OCI-M1 (cell line): ENCODE measurements around the gene PSME1.

Source experiments
- DNase-seq: peaks from one replicate; lab custom pipeline; 2025; lab: John Stamatoyannopoulos, UW

The PSME1 gene

DNA sequence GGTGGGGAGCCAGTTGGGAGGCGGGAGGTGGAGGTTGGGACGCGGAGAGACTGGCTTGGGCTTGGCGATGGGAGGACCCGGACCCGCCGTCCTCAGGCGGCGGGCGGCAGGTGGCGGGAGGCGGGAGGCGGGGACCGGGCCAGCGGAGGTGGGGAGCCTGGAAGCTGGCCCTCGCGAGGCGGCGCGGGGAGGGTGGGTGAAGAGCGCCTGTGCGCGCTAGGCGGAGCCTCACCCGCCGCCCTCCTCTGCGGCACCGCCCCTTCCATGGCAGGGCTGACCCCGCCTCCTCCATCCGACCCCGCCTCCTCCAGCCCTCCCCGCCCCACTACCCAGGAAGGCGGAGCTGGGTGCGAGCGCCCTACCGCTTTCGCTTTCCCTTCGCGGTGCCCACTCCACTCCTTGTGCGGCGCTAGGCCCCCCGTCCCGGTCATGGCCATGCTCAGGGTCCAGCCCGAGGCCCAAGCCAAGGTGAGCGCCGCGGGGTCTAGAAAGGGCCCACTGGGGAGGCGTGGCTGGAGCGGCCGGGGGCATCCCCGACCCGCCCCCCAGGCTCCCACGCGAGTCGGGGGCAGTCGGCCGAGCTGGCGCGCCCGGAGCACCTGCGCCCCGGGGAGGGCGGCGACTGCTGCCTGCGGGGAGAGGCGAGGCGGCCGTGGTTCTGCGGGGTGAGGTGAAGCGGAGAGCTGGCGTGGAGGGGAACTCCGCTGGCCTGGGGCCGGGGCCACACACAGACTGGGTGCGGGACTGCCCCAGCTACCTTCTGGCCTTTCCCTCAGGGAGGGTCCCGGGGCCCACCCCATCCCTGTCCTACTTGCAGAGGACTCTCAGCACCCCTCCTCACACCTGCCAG is at the start of gene PSME1:
Gene PSME1, plus strand, starts transcription at position 361 of the 850 bp plus-strand sequence. Its CDS starts 69 bp downstream, at position 430.
- DNase-seq, result peak; percentile 93

DNA sequence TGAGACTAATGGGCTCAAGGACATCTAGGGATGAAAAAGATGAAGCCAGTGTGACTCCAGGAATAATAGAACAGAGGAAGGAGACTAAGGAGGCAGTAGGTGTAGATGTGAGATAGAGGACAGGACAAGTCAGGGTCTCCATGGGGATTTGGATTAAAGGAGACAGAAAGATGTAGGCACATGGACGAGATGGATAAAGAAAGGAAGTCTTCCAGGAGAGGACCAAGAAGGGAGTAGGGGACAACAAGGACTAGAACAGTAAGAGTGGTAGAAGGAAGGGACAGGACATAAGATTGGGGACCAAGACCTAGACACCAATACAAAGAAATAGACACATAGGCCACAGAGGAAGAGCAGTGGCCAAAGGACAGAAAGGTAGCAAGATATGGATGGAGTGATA is 49.0 kb upstream of the PSME1 start:
- no peak for DNase-seq

DNA sequence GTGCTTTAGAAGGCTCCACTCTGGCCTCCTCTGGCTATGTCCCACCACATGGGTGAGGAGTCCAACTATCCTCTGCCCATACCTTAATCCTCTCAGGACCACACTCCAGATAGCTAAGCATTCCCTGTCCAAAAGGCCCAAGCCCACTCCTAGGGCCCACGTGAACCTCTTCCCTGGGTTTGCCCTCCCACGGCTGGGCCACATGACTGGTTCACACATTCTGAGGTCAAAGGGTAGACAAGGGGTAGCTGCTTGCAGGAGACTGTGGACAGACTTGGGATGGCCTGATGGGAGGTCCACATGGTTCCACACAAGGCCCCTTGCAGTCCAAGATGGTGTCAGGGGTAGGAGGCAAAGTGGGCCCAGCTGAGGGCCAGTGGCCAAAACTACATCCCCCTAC is 47.9 kb upstream of the PSME1 start:
- no peak for DNase-seq

DNA sequence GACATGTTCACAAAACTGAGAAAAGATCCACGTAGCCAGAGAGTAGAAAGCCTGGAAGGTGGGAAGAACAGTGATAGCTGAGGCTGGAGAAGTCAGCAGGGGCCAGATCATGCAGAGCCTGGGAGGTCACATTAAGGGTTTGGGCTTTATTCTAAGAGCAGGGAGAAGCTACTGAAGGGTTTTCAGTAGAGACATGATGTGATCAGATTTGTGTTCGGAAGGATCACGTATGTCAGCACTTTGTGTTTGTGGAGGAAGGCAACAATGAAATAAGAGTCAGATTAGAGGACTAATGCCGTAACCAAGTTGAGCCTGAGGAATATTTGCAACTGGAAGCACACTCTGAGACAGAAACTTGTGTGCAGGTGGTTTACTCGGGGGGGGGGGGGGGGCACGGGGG is 46.1 kb upstream of the PSME1 start:
- no peak for DNase-seq

DNA sequence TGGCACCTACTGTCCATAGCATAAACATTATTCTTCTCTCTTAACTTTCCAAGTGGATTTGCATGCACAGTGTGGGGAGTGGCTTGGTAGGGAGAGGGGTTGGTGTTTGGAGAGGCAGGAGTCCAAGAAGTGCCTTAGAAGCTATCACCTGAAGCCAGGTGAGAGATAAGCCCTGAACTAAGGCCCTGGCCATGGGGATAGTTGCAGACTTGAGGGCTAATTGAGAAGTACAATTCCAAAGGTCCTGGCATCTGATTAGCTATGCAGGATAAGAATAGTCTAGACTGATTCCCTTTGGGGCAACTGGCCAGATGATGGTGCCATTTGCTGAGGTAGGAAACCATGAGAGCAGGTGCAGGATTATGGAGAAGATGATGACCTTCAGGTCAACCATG is 43.9 kb upstream of the PSME1 start:
- no peak for DNase-seq

DNA sequence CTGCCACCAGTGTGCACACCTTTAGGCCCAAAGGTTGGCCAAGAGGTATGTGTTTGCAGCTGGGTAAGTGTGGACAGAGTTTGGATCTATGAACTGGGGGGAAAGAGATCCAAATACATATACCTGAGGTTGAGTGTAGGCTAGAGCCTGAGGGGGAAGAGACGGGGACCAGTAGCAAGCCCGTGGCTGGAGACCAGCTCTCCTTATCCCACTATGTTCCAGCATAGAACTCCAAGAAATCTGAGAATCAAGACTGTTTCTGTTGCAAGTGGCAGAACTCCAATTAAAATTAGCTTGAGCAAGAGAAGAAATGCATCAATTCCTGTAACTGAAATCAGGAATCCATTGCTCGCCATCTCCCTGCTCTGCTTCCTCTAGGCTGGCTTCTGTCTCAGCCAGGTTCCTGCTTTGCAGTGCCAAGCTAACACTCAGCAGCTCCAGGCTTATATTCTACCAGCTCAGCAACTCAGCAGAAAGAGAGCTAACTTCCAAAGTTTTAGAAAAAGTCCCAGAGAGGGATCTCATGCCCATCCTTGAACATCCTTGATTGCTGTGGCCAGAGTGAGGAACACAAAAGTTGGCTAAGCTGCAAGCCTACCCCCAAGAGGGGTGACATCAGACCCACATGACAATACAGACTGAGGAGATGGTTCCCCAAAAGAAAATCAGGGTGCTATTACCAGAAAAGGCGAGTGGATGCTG is 43.3 kb upstream of the PSME1 start:
- no peak for DNase-seq

DNA sequence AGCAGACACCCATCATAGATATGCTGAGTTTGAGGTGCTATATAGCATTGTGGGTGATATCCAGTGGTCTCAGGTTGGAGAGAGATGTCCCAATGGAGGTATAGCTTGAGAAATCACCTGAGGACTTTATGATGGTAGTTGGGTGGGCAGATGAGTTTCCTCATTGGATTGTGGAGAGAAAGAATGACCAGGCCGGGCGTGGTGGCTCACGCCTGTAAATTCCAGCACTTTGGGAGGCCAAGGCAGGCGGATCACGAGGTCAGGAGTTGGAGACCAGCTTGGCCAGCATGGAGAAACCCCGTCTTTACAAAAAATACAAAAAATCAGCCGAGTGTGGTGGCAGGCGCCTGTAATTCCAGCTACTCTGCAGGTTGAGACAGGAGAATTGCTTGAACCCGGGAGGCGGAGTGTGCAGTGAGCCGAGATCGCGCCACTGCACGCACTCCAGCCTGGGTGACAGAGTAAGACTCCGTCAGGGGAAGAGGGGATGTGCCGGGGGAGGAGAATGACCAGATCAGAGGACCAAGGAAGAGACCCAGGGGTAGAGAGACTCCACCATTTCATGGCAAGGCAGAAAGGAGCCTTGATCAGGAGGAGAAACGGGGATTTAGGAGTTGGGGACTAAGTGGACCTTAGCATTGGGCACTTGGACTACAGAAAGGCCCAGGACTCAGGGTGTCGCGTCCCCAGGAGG is 42.6 kb upstream of the PSME1 start:
- DNase-seq, result no peak

DNA sequence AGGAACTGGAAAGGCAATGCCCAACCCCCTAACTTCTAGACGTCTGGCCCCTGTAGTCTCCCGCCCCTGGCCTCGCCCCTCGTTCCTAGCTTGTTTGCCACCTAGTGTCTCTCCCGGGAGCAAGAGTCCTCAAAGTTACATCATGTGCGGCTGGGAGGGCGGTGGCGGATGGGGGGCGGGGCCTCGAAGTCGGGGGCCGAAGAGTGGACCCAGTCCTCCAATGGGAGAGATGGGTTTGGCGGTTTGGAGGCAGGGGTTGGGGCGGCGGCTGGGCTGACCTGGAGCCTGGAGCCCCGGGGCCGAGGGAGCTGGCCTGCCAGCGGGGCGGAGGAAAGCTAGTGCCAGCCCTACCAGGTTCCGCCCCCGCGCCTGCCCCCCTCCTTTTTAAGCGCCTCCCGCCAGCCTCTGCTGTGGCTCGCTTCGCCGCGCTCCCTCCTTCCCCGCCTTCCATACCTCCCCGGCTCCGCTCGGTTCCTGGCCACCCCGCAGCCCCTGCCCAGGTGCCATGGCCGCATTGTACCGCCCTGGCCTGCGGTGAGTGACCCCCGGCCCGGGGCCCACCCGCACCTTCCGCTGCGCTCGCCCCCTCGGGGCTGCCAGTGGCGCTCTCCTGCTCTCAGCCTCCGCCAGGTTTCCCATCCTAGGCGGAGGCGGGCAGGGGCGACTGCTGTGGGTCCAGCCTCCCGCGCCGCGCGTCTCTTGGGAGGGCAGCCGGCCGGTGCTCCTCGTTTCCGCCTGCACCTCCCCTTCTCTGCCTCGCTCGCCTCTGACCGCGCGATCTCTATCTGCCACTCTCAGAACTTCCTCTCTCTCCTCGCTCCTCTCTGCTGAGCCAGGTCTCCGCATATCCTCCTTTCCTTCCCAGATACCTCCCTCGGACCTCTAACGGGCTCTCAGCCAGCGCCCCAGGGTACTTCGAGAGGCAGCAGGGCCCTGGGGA is 41.8 kb upstream of the PSME1 start, which contains the start of gene PCK2:
Gene PCK2, plus strand, starts transcription at position 411 of the 940 bp plus-strand sequence. Its CDS starts 95 bp downstream, at position 506.
- peak; percentile 98 for DNase-seq

DNA sequence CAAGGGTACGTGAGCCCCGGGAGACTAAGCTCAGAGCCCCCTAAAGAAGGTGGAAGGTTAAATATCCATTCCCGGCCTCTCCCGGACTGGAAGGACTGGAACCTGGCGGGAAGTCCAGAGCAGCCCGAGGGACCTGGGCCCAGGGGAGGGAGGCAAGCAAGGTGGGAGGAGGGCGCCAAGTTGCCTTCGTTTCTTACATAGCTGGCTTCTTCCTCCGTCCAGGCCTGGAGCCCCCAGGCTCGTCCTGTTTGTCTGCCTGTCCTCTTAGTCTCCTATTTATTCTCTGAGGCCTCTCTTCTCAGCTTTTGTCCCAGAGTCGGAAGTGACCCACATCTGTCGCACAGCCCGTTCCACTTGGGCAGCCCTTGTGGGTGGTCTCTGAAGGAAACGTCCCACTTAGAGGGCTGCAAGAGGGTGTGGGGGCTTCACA is 41.1 kb upstream of the PSME1 start:
- DNase-seq, result no peak

DNA sequence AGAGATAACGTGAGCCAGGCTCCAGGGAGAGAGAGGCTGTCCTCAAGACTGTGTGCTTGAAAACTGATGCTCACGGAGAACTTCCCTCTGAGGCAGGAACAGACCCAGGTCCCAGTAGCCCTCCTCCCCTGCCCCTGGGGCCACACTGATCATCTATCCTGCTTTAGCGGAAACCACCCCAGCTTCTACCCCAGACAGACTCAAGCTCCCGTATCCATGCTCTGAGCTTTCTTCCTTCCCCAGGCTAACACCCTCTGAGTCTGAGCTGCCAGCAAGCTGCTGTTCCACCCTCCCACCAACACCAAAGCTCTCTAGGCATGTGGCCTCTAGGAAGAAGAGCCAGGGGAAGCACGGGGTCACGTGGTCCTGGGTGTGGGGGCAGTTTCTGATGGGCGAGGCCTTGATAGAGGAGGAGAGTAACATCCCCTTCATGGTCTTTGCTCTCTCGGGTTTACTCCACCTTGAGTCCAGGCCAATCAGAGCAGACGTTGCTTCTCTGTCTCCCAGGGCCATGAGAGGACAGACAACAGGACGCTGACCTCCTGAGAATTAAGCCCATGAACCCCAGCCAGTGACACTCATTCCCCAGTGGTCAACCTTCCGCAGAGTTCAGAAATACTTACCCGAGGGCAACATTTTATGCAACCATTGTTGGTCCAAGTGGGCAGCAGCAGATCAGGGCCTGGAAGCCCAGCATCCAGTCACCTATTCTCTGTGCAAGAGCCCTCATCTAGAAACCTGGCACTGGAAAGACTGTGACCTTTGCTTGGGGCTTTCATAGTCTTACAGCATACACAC is 40.5 kb upstream of the PSME1 start:
- DNase-seq, result peak; percentile 89

DNA sequence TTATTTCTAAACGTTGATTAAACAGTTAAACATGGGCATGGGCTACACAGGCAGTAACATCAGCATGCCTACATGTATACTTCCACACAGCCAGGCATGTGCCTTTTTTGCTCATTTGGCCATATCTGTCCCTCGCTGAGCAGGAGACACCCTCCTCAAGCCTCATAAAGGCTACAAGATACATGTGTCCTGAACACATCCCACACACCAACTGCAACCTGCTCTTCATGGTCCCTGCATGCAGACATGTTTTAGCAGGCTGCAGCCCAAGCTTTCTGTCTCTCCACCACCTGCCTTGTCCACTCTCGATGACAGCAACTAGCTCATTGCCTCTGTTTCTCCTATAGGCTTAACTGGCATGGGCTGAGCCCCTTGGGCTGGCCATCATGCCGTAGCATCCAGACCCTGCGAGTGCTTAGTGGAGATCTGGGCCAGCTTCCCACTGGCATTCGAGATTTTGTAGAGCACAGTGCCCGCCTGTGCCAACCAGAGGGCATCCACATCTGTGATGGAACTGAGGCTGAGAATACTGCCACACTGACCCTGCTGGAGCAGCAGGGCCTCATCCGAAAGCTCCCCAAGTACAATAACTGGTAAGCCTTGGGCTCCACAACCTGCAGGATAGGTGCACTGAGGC is 39.3 kb upstream of the PSME1 start:
- no peak for DNase-seq

DNA sequence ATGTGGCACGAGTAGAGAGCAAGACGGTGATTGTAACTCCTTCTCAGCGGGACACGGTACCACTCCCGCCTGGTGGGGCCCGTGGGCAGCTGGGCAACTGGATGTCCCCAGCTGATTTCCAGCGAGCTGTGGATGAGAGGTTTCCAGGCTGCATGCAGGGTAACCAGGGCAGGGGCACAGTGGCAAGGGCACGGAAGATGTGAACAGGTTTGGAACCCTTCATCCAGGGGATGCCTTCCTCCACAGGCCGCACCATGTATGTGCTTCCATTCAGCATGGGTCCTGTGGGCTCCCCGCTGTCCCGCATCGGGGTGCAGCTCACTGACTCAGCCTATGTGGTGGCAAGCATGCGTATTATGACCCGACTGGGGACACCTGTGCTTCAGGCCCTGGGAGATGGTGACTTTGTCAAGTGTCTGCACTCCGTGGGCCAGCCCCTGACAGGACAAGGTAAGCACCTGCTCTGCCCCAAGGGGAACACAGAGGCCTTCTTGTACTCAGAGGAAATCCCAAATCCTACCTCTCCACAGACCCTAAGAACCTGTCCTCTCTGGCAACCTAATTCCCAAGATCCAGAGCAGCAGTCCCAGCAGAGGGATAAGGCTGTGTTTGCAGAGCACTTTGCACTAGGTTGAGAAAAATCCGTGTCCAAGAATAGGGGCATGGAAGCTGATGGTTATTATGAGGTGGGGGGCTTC is 37.6 kb upstream of the PSME1 start:
- no peak for DNase-seq

DNA sequence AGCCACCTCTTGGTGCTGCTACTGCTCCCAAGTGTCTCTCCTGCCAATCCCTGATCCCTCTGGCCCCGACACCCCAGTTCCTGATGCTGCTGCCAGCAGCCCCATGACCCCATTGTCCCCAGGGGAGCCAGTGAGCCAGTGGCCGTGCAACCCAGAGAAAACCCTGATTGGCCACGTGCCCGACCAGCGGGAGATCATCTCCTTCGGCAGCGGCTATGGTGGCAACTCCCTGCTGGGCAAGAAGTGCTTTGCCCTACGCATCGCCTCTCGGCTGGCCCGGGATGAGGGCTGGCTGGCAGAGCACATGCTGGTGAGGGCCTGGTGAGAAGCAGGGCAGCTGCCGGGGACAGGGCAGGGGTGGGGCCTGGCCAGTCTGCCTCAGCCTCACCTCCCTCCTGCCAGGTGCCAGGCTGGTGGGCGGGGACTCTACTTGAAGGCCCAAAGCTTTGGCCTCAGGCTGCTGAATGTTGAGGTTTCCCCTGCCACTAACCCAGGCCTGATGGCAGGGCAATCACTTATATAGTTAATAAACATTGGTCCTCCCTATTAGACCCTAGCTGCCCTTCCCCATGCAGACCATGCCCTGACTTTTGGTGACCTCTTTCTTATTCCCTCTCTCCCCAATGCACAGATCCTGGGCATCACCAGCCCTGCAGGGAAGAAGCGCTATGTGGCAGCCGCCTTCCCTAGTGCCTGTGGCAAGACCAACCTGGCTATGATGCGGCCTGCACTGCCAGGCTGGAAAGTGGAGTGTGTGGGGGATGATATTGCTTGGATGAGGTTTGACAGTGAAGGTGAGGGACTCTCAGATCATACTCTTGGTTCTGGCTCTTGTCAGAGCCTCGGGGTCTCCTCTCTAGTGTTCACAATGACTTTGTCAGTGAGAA is 36.8 kb upstream of the PSME1 start:
- no peak for DNase-seq

DNA sequence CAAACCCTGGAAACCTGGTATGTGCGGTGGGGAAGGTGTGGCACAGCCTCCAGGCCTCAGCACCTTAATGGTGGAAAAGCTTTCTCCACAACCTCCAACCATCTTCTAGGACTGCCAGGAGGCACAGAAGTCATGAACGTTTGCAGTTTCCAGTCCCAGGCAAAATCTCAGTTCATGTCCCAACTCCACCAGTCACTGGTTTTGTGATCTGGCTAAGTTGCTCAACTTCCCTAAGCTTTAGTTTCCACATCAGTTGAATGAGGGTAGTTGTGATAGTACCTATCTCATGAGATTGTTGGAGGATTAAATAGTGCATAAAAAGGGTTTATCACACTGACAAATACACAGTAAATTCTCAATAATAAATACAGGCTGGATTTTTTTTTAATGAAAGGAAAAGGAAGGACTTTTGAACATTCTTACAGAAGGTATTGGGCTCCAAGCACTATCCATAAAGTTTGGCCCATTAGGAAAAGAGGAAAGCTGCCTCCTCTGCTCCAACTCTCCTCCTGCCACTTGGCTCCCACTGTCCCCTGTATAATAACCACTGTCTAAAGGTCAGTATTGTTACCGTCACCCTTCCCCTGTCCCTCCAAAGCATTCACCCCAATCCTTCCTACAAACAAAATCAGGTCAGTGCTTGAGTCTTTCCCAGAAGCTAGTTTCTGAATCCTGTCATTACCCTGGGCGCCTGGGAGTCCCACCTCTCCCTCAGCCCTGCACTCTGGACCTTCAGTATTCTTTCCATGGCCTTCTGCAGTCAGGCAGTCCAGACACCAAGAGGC is 35.6 kb upstream of the PSME1 start:
- DNase-seq, result no peak

DNA sequence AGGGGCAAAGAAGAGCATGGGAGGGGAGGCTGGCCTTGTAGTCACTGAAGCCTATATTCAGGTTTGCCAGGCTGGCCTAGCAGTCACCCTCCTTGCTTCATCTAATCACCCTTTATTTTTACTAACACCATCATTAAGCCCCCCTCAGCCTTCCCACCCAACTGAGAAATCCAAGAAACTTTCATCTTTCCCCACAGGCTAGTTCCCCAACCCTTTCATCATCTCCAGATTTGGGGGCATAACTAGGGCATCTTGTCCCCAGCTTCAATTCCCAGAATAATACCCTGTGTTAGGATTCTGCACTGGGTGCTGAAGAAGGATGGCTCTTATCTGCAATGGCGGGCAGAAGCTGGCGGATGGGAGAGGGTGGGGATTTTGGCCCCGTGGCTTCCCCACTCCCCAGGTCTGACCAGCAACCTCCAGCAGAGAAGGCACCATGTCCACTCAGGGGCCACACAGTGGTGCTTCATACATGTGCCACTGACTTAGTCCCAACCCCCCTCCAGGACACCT is 35.0 kb upstream of the PSME1 start:
- DNase-seq, result no peak

DNA sequence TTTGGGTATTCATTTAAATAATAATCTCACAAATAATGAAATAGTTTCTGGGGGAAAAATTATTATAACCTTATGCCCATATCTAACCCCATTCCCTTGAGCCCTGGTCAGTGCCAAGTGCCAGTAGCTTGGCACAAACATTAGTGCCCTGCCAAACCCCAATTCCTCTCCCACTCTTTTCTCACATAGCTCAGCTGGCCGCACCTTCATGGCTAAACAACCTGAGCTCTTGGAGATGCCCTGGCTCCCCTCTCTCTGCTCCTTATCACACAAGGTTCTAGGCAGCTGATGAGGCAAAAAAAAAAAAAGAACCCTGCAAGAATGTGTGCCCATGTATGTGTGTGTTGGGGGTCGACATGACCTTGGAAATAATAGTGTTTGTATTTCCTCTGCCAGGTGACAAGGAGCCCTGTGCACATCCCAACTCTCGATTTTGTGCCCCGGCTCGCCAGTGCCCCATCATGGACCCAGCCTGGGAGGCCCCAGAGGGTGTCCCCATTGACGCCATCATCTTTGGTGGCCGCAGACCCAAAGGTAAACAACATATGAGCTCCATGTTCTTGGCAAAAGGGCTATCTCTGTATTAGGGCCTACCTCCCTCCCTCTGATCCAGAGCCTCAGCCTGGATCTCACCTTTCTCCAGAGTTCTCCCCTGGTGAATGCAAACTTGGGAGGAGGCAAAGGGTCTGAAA is 33.5 kb upstream of the PSME1 start:
- DNase-seq, result no peak

DNA sequence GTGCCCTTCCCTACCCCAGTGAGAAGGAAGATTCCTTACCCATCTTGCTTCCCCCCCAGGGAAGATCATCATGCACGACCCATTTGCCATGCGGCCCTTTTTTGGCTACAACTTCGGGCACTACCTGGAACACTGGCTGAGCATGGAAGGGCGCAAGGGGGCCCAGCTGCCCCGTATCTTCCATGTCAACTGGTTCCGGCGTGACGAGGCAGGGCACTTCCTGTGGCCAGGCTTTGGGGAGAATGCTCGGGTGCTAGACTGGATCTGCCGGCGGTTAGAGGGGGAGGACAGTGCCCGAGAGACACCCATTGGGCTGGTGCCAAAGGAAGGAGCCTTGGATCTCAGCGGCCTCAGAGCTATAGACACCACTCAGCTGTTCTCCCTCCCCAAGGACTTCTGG is 32.5 kb upstream of the PSME1 start:
- DNase-seq, result no peak
